HepG2 (cell line): ENCODE results near the gene CNNM1. TPM values are rescaled to one million over a fixed set of nuclear protein-coding genes. Genes with fewer than 3 reads are reported as not detected.

Source experiments
- ATF7-NPFF ChIP-seq: sonication (generic); formaldehyde crosslinking; IDR thresholded peaks from 2 replicates; pipeline ENCODE4 v1.8.1; 2023; ENCODE audit warnings: mild to moderate bottlenecking, low read depth, missing genetic modification reagents, moderate library complexity
- GFI1 ChIP-seq: sonication (generic); formaldehyde crosslinking; IDR thresholded peaks from 2 replicates; pipeline ENCODE4 v1.5.0; 2020; ENCODE audit warnings: missing genetic modification reagents, mild to moderate bottlenecking, borderline replicate concordance
- HMG20B ChIP-seq: conservative IDR thresholded peaks from 2 replicates; pipeline ENCODE4 v1.6.1; 2016; ENCODE audit warnings: missing genetic modification reagents, missing compliant biosample characterization
- KAT2B ChIP-seq: fragments of 150-350 bp; IDR thresholded peaks from 2 replicates; pipeline ENCODE4 v1.6.1; 2014; ENCODE audit warnings: low read depth, low read length, borderline replicate concordance
- MTF1 ChIP-seq: sonication (generic); formaldehyde crosslinking; IDR thresholded peaks from 2 replicates; pipeline ENCODE4 v1.5.0; 2020; ENCODE audit warnings: missing genetic modification reagents
- PITX1 ChIP-seq: sonication (generic); formaldehyde crosslinking; IDR thresholded peaks from 2 replicates; pipeline ENCODE4 v1.5.1; 2020; ENCODE audit warnings: mild to moderate bottlenecking, missing genetic modification reagents
- RARA ChIP-seq: IDR thresholded peaks from 2 replicates; pipeline ENCODE4 v1.6.1; 2016; ENCODE audit warnings: missing genetic modification reagents, missing compliant biosample characterization
- RCOR2 ChIP-seq: IDR thresholded peaks from 2 replicates; pipeline ENCODE4 v1.6.1; 2016; ENCODE audit warnings: missing biosample characterization, missing genetic modification reagents
- SIN3B ChIP-seq: fragments of 150-350 bp; IDR thresholded peaks from 2 replicates; pipeline ENCODE4 v1.6.1; 2014; ENCODE audit warnings: low read length
- TMF1 ChIP-seq: sonication (generic); formaldehyde crosslinking; IDR thresholded peaks from 2 replicates; pipeline ENCODE4 v1.8.1; 2022; ENCODE audit warnings: low read depth, missing genetic modification reagents
- YEATS4 ChIP-seq: sonication (generic); formaldehyde crosslinking; IDR thresholded peaks from 2 replicates; pipeline ENCODE4 v1.4.0; 2020; ENCODE audit warnings: missing genetic modification reagents, borderline replicate concordance
- ZFP41 ChIP-seq: sonication (generic); formaldehyde crosslinking; IDR thresholded peaks from 2 replicates; pipeline ENCODE4 v1.4.0; 2020; ENCODE audit warnings: mild to moderate bottlenecking, missing genetic modification reagents, borderline replicate concordance
- ZMAT3 ChIP-seq: sonication (generic); formaldehyde crosslinking; conservative IDR thresholded peaks from 2 replicates; pipeline ENCODE4 v1.7.0; 2021; ENCODE audit warnings: missing genetic modification reagents
- ZNF570 ChIP-seq: sonication (generic); formaldehyde crosslinking; IDR thresholded peaks from 2 replicates; pipeline ENCODE4 v1.4.0; 2020; ENCODE audit warnings: mild to moderate bottlenecking, missing genetic modification reagents, borderline replicate concordance
- ZNF609 ChIP-seq: sonication (generic); formaldehyde crosslinking; IDR thresholded peaks from 2 replicates; pipeline ENCODE4 v1.4.0; 2020; ENCODE audit warnings: mild to moderate bottlenecking, missing genetic modification reagents, borderline replicate concordance
- ZNF629 ChIP-seq: sonication (generic); formaldehyde crosslinking; conservative IDR thresholded peaks from 2 replicates; pipeline ENCODE4 v1.5.0; 2020; ENCODE audit warnings: missing genetic modification reagents
- ZNF672 ChIP-seq: sonication (generic); formaldehyde crosslinking; IDR thresholded peaks from 2 replicates; pipeline ENCODE4 v1.8.1; 2022; ENCODE audit warnings: missing genetic modification reagents
- polyA plus RNA-seq, 8 experiments: library from polyadenylated mRNA; depleted of rRNA in 3 of 8; stranded (reverse) in 7 of 8; unstranded in 1 of 8; fragments of >200 nt; fragmentation: Illumina TruSeq in 4 of 8; extraction: Trizol in 4 of 8; gene quantifications; 2 replicates each; pipeline versions ENCODE4 v1.2.1 to v1.2.3, GENCODE V29; 2011 to 2016; ENCODE audit warnings: low read depth in 4 of 8, missing spikeins in 1 of 8, mixed read lengths in 1 of 8; ENCODE audit not compliant: insufficient read depth in 1 of 8
- total RNA-seq, 5 experiments: library from RNA; depleted of rRNA; stranded (reverse); fragments of >200 nt; fragmentation: Illumina TruSeq; extraction: Trizol; gene quantifications; 2 replicates each; pipeline ENCODE4 v1.2.3, GENCODE V29; 2016; ENCODE audit warnings: low read depth in 1 of 5
- TF ChIP-seq, protein P1 (sequence below): sonication (generic); formaldehyde crosslinking; IDR thresholded peaks from 2 replicates; pipeline ENCODE4 v1.4.0; 2020; ENCODE audit warnings: missing genetic modification reagents
- TF ChIP-seq, protein P2 (sequence below): sonication (generic); formaldehyde crosslinking; IDR thresholded peaks from 2 replicates; pipeline ENCODE4 v1.8.0; 2022; ENCODE audit warnings: low read depth, missing genetic modification reagents
- TF ChIP-seq, protein P3 (sequence below): IDR thresholded peaks from 2 replicates; pipeline ENCODE4 v1.6.1; 2016; ENCODE audit warnings: missing compliant biosample characterization, missing genetic modification reagents, borderline replicate concordance

The CNNM1 gene
- total and polyA plus RNA-seq, 2 of the 13 experiments (the other 11 are each of a cell fraction or from before 2014, with no cell fraction given), result 4.3 to 9.6 TPM

DNA sequence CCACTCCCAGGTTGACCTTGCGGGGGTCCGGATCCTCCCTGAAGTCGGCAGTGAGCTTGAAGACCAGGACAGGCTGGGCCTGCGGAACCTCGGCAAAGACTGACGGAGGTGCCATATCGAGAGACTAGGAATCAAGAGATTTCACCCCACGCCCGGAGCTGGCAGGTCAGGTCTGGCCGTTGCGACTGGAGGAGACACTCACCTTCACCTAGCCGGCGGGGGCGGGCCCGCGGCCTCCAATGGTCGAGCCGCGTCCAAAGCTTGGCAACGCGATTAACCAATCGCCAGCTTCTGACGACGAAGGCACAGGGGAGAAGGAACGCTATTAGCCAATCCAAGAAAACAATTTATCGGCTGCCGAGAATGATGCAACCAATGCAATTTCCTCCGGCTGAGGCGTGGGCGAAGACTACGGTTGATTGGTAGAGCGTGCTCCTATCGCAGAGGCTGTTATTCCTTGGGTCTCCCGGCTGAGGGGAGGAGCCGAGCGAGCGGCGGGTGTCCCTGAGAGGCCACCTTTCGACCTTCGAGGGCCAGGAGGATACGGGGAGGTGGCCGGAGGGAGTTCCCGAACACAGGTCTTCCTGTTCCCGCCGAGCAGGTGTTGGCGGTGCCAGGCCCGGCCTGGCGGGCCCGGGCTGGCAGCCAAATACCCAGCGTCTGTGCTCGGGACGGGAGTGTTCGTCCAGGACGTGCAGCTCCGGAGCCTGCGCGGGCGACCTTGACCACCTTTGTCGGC lies 101.5 kb downstream of the CNNM1 start, which contains the start of gene GOT1 (continued):
- no peak for TF ChIP-seq KAT2B
- TF ChIP-seq TMF1, result peak; percentile 79
- TF ChIP-seq, protein P1, sequence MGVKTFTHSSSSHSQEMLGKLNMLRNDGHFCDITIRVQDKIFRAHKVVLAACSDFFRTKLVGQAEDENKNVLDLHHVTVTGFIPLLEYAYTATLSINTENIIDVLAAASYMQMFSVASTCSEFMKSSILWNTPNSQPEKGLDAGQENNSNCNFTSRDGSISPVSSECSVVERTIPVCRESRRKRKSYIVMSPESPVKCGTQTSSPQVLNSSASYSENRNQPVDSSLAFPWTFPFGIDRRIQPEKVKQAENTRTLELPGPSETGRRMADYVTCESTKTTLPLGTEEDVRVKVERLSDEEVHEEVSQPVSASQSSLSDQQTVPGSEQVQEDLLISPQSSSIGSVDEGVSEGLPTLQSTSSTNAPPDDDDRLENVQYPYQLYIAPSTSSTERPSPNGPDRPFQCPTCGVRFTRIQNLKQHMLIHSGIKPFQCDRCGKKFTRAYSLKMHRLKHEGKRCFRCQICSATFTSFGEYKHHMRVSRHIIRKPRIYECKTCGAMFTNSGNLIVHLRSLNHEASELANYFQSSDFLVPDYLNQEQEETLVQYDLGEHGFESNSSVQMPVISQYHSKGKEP (CRISPR knock-in tag), result no peak
- TF ChIP-seq GFI1 (CRISPR knock-in tag), result peak; percentile 47; the same call in 1 of the 2 replicates
- peak; percentile 32; the same call in 1 of the 2 replicates for TF ChIP-seq ATF7-NPFF (CRISPR knock-in tag)
- TF ChIP-seq, protein P2, sequence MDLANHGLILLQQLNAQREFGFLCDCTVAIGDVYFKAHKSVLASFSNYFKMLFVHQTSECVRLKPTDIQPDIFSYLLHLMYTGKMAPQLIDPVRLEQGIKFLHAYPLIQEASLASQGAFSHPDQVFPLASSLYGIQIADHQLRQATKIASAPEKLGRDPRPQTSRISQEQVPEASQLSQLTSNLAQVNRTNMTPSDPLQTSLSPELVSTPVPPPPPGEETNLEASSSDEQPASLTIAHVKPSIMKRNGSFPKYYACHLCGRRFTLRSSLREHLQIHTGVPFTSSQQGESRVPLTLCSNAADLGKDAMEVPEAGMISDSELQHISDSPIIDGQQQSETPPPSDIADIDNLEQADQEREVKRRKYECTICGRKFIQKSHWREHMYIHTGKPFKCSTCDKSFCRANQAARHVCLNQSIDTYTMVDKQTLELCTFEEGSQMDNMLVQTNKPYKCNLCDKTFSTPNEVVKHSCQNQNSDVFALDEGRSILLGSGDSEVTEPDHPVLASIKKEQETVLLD, result peak; percentile 61; the same call in 1 of the 2 replicates
- no peak for TF ChIP-seq ZNF672
- TF ChIP-seq ZNF570 (CRISPR knock-in tag), result no peak
- peak; percentile 74; the same call in 1 of the 2 replicates for TF ChIP-seq ZMAT3 (CRISPR knock-in tag)
- TF ChIP-seq MTF1 (CRISPR knock-in tag), result no peak
- TF ChIP-seq ZNF609 (CRISPR knock-in tag), result peak; percentile 62; the same call in 1 of the 2 replicates
- TF ChIP-seq ZFP41 (CRISPR knock-in tag), result no peak
- TF ChIP-seq RCOR2, result no peak
- TF ChIP-seq HMG20B (CRISPR knock-in tag), result peak; percentile 83
- TF ChIP-seq YEATS4, result no peak; the same call in 1 of the 2 replicates
- no peak; the same call in 1 of the 2 replicates for TF ChIP-seq ZNF629 (CRISPR knock-in tag)
- no peak for TF ChIP-seq SIN3B
- TF ChIP-seq RARA (CRISPR knock-in tag), result peak; percentile 42
- peak; percentile 21 for TF ChIP-seq PITX1 (CRISPR knock-in tag)
- TF ChIP-seq, protein P3, sequence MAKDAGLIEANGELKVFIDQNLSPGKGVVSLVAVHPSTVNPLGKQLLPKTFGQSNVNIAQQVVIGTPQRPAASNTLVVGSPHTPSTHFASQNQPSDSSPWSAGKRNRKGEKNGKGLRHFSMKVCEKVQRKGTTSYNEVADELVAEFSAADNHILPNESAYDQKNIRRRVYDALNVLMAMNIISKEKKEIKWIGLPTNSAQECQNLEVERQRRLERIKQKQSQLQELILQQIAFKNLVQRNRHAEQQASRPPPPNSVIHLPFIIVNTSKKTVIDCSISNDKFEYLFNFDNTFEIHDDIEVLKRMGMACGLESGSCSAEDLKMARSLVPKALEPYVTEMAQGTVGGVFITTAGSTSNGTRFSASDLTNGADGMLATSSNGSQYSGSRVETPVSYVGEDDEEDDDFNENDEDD (CRISPR knock-in tag), result peak; percentile 48; the same call in 1 of the 2 replicates
